Cortex of kidney (tissue), 1 donor: Measurements from ENCODE around the gene BRF1.

Experiments
- DNase-seq: peaks from one replicate; lab custom pipeline; 2025; lab: John Stamatoyannopoulos, UW

BRF1 gene

GRCh38 chr14:105173901-105174894 is 126.6 kb downstream of the BRF1 start:
- no peak for DNase-seq

GRCh38 chr14:105173145-105173544 is 127.7 kb downstream of the BRF1 start:
- DNase-seq, result no peak

- DNase-seq, result no peak
Measured at GRCh38 chr14:105172476-105172875, 128.3 kb downstream of the BRF1 start.

- DNase-seq, result no peak
Measured at GRCh38 chr14:105171004-105171673, 129.7 kb downstream of the BRF1 start.

- no peak for DNase-seq
Measured at GRCh38 chr14:105169776-105170655, 130.8 kb downstream of the BRF1 start.

GRCh38 chr14:105168979-105169507 is 131.8 kb downstream of the BRF1 start:
- DNase-seq, result no peak

- no peak for DNase-seq
Measured at GRCh38 chr14:105168496-105168978, 132.3 kb downstream of the BRF1 start, which contains the start of gene JAG2. Gene JAG2, minus strand, starts transcription at chr14:105168776. Its CDS starts 356 bp downstream, at chr14:105168420.

- no peak for DNase-seq
Measured at GRCh38 chr14:105168093-105168420, 132.7 kb downstream of the BRF1 start.

- DNase-seq, result no peak
Measured at GRCh38 chr14:105167303-105168092, 133.3 kb downstream of the BRF1 start.

- DNase-seq, result no peak
Measured at GRCh38 chr14:105166571-105167302, 134.1 kb downstream of the BRF1 start.

GRCh38 chr14:105165761-105166485 is 134.9 kb downstream of the BRF1 start:
- no peak for DNase-seq

- no peak for DNase-seq
Measured at GRCh38 chr14:105165134-105165704, 135.6 kb downstream of the BRF1 start.

GRCh38 chr14:105163040-105163742 is 137.6 kb downstream of the BRF1 start:
- no peak for DNase-seq

- DNase-seq, result no peak
Measured at GRCh38 chr14:105162669-105162979, 138.2 kb downstream of the BRF1 start.

- DNase-seq, result no peak
Measured at GRCh38 chr14:105161964-105162668, 138.7 kb downstream of the BRF1 start.

- DNase-seq, result no peak
Measured at GRCh38 chr14:105161309-105161708, 139.5 kb downstream of the BRF1 start.

GRCh38 chr14:105160776-105161175 is 140.0 kb downstream of the BRF1 start:
- DNase-seq, result no peak

- no peak for DNase-seq
Measured at GRCh38 chr14:105159344-105159743, 141.5 kb downstream of the BRF1 start.
